NCI-H2107 treated with DMSO at 0.1 percent for 48 hours (cell line): ENCODE data around the gene OR51B6.
A peak's percentile ranks its signal among the peaks of the same experiment; 100 is the strongest.
"Not testable (repeated sequence)": the region's sequence is repeated elsewhere in the genome, so short reads cannot be mapped to it uniquely, and the experiment has no call there.

ENCODE experiments used
- DNase-seq: peaks from one replicate; lab custom pipeline; 2025; ENCODE audit not compliant: unreplicated experiment; lab: John Stamatoyannopoulos, UW

The OR51B6 gene

DNA sequence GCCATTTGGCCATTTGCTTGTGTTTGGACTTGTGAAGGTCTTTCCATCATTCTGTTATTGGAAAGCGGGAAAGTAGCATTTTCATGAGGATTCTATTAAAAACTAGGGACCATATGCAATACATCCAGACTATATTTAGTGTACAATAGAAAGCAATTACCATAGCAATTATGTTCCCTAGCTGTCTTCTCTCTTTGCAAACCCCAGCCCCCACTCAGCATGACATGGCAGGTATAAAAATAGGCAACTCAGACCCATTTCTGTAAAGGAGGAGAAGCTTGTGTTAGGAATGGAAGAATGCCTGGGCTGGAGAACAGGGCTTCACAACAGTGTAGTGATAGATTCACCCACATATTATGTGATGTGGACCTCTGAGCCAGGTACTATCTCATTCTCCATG is 12.4 kb downstream of the OR51B6 start:
- no peak for DNase-seq

GRCh38 chr11:5364214-5364613 is 12.9 kb downstream of the OR51B6 start:
- no peak for DNase-seq

DNA sequence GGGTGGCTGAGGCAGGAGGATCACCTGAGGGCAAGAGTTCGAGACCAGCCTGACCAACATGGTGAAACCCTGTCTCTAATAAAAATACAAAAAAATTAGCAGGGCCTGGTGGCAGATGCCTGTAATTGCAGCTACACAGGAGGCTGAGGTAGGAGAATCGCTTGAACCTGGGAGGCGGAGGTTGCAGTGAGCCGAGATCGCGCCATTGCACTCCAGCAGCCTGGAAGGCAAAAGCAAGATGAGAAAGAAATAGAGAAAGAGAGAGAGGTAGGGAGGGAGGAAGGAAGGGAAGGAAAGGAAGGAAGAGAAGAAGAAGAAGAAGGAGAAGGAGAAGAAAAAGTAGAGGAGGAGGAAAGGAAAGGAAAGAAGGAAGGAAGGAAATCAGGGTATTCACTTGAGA is 15.1 kb downstream of the OR51B6 start:
- DNase-seq, result not testable (repeated sequence)

GRCh38 chr11:5366856-5367255 is 15.5 kb downstream of the OR51B6 start:
- no peak for DNase-seq

DNA sequence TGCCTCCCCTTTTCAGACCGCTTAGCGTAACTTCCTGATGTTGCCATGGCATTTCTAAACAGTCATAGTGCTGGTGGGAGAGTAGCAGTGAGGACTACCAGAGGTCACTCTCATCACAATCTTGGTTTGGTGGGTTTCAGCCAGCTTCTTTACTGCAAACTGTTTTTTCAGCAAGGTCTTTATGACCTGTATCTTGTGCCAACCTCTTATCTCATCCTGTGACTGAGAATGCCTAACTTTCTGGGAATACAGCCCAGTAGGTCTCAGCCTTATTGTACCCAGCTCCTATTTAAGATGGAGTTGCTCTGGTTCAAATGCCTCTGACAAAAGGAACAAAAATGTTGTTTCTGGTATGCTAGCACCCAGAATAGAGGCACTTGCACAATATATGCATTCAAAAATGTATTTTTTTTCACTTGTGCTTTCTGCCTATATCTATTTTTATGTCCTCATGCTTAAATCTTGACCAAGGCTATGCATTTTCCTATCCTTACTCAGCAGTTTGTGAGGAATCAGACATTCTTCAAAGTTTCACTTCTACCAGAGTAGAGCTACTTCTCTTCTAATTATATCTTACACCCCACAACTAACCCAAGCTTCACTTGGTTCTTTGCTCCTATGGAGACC is 16.3 kb downstream of the OR51B6 start:
- DNase-seq, result no peak

DNA sequence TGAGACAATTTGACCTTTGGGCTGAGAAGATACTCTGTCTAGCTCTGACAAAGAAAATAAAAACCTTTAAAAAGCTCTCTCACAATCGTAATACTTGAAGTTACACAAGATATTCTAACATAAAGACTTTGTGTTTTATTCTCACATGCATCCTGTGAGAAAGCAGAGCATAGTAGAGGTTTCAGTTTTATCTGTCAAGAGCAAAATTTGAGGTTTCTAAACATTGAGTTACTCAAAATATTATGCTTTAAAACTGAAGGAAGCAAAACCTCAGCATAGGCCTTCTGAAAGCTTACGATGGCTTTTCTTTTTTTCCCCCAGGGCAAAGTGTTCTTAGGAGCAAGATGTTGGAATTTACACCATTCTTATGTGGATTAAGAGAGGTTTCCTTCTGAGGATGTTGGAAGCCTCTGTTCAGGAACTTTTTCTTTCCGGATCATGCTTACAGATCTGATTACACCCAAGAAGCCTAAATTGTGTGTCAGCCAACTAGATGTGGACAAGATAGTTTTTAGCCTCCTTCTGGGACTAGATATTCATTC is 17.3 kb downstream of the OR51B6 start:
- DNase-seq, result no peak

GRCh38 chr11:5369789-5370188 is 18.5 kb downstream of the OR51B6 start:
- no peak for DNase-seq

GRCh38 chr11:5380740-5381342 is 29.5 kb downstream of the OR51B6 start:
- peak; percentile 1 for DNase-seq

DNA sequence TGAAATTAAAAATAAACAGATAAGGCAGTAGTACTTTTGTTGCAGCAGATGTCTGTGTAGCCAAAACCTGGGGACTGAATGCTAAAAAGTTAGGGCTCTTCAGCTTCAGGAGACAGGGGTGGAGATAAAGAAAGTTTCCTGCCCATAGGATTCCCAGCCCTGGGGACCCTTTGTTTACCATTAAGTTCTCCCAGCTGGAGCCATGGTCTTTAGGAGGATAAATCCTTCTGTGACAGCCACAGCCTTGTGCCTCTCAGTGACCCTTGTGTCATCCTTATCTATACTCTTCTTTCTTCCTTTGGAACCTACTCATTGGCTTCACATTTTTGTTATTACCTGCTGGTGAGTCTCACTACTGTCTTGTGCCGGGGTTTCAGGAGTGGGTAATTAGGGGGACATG is 32.3 kb downstream of the OR51B6 start, which contains the start of gene OR51M1:
OR51M1 (plus strand) TSS at position 237 of the 400 bp plus-strand sequence. CDS start 5,587 bp downstream, outside the sequence.
- DNase-seq, result no peak

GRCh38 chr11:5384335-5384734 is 33.0 kb downstream of the OR51B6 start:
- no peak for DNase-seq

GRCh38 chr11:5390210-5390609 is 38.9 kb downstream of the OR51B6 start:
- no peak for DNase-seq

DNA sequence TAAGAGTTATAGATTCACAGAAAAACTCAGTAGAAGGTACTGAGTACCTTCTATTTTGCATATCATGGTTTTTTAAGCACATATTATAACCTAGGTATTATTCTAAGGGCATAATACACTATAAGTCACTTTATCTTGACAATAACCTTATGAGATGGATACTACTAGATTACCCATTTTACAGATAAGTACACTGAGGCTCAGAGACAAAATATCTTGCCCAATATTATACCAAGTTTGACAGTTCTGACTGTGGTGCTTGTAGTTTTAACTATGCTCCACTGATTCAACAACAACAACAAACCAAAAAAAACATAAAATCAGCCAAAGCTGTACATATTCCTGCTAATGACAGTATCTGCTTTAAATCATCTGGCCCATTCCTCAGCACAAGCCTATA is 42.8 kb downstream of the OR51B6 start:
- DNase-seq, result no peak

- DNase-seq, result no peak
Observed at GRCh38 chr11:5398936-5399335, 47.6 kb downstream of the OR51B6 start.
